Measurements from ENCODE around the gene HOXC9. TPM values are rescaled to one million over a fixed set of nuclear protein-coding genes. Genes with fewer than 3 reads are reported as not detected.

HOXC9 gene
- polyA plus RNA-seq, 2 of the 4 experiments (the other 2 are of a cell fraction): 5.2 to 6.6 TPM

GRCh38 chr12:54046809-54047159, 46.8 kb downstream of the HOXC9 start (continued):
- TF ChIP-seq CTCF (IDR thresholded peaks at IDR 0.05): no peak

GRCh38 chr12:54047160-54047963, 47.4 kb downstream of the HOXC9 start:
- no peak for TF ChIP-seq PHF8 (IDR thresholded peaks at IDR 0.05; ENCODE audit: borderline replicate concordance, low read depth)
- TF ChIP-seq HOXB5 (CRISPR knock-in tag; IDR thresholded peaks at IDR 0.05): no peak
- no peak for TF ChIP-seq RFX5 (IDR thresholded peaks at IDR 0.05)
- TF ChIP-seq, protein P1, sequence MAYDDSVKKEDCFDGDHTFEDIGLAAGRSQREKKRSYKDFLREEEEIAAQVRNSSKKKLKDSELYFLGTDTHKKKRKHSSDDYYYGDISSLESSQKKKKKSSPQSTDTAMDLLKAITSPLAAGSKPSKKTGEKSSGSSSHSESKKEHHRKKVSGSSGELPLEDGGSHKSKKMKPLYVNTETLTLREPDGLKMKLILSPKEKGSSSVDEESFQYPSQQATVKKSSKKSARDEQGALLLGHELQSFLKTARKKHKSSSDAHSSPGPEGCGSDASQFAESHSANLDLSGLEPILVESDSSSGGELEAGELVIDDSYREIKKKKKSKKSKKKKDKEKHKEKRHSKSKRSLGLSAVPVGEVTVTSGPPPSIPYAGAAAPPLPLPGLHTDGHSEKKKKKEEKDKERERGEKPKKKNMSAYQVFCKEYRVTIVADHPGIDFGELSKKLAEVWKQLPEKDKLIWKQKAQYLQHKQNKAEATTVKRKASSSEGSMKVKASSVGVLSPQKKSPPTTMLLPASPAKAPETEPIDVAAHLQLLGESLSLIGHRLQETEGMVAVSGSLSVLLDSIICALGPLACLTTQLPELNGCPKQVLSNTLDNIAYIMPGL (CRISPR knock-in tag; IDR thresholded peaks at IDR 0.05; ENCODE audit: borderline replicate concordance): no peak
- TF ChIP-seq NPAS2 (CRISPR knock-in tag; IDR thresholded peaks at IDR 0.05; ENCODE audit: borderline replicate concordance): no peak
- TF ChIP-seq HES2 (IDR thresholded peaks at IDR 0.05): no peak
- no peak for TF ChIP-seq ZNF302 (CRISPR knock-in tag; IDR thresholded peaks at IDR 0.05)

GRCh38 chr12:54047964-54048303, 48.0 kb downstream of the HOXC9 start:
- no peaks in the 10 kb centered on the region for H3K9me3 ChIP-seq
- ChIA-PET CTCF (interaction anchor here (1.0 kb wide), 1 partner anchor 144 kb away, joined by 3 read pairs; no protein-coding TSS in a partner anchor), POLR2A (no interaction called here)
- TF ChIP-seq SREBF2 (IDR thresholded peaks at IDR 0.05): no peak
- no peak for TF ChIP-seq BHLHE40 (IDR thresholded peaks at IDR 0.05; ENCODE audit: low read depth, low read length)
- no peak for TF ChIP-seq TP53 (CRISPR knock-in tag; IDR thresholded peaks at IDR 0.05)
- no peak for TF ChIP-seq HEYL (CRISPR knock-in tag; IDR thresholded peaks at IDR 0.05)
- no peak for TF ChIP-seq CBX2 (IDR thresholded peaks at IDR 0.05; ENCODE audit: borderline replicate concordance, low read depth)
- TF ChIP-seq NPAS2 (CRISPR knock-in tag; IDR thresholded peaks at IDR 0.05; ENCODE audit: borderline replicate concordance): no peak
- no peak for TF ChIP-seq POLR2AphosphoS2 (conservative IDR thresholded peaks at IDR 0.05; ENCODE audit: low read length)
- TF ChIP-seq RARB (CRISPR knock-in tag; IDR thresholded peaks at IDR 0.05): no peak
- TF ChIP-seq ZSCAN20 (CRISPR knock-in tag; IDR thresholded peaks at IDR 0.05): no peak
- no peak for TF ChIP-seq BCL3 (IDR thresholded peaks at IDR 0.05)
- TF ChIP-seq HDAC2 (IDR thresholded peaks at IDR 0.05): no peak
- no peak for TF ChIP-seq EP300 (IDR thresholded peaks at IDR 0.05)
- TF ChIP-seq FOSL2 (IDR thresholded peaks at IDR 0.05): no peak
- no peak for TF ChIP-seq FOSL2 (CRISPR knock-in tag; IDR thresholded peaks at IDR 0.05)
- TF ChIP-seq CBX8 (IDR thresholded peaks at IDR 0.05): no peak
- TF ChIP-seq NFE2L2 (conservative IDR thresholded peaks at IDR 0.05; ENCODE audit: low read length): no peak
- H3K27ac ChIP-seq: no peak overlapping the region
- WGBS (ENCODE audit: missing lambda C conversion rate): 90% methylated on average over 8 of the region's 8 CpGs
- ATAC-seq (no peak), DNase-seq (ENCODE audit: low read depth in 1 of 2, low spot score in 1 of 2) (no peak), FAIRE-seq (no peak)
- no peak overlapping the region for H3K4me2 ChIP-seq
- no peak overlapping the region for H3K4me3 ChIP-seq
- H3K4me1 ChIP-seq: peaks cover 3% of the 10 kb centered on the region

More at GRCh38 chr12:54047160-54047963, 47.4 kb downstream of the HOXC9 start:
- WGBS (ENCODE audit: missing lambda C conversion rate): 89% methylated on average over 61 of the region's 61 CpGs
- DNase-seq (ENCODE audit: low read depth in 1 of 2, low spot score in 1 of 2) (no peak), FAIRE-seq (no peak), ATAC-seq (no peak)
- POLR2A ChIA-PET: no interaction called here
- no peaks in the 10 kb centered on the region for H3K9me3 ChIP-seq
- H3K4me1 ChIP-seq: no peaks in the 10 kb centered on the region
- no peak overlapping the region for H3K4me3 ChIP-seq
- no peak overlapping the region for H3K27ac ChIP-seq
- no peak overlapping the region for H3K4me2 ChIP-seq
- CTCF ChIA-PET: no interaction called here
